ENCODE measurements around the gene IRAG1.

IRAG1 gene

DNA sequence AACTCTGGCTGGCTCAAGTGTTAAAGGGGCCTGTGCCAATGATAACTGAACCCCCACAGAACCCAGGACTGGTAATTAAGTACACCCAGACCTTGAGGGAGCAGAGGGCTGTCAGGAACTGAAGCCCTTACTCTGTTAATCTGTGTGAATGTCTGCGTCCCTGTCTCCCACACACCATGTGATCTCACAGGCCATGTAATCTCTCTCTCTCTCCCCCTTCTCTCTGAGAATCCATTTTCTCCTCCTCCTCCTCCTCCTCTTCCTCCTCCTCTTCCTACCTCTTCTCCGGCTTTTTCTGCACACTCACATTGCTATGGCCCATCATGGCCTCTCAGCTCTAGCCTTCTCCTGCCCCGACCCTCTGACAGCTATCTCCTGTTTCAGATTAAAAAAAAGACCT is 14.6 kb upstream of the IRAG1 start:
- no peak for DNase-seq (ENCODE audit: extremely low read depth, low read depth)
- no peak for TF ChIP-seq CTCF (IDR thresholded peaks at IDR 0.05; ENCODE audit: low read depth, low read length, missing control alignments)
- H3K4me3 ChIP-seq (replicated peaks; ENCODE audit: low read depth, low read length) = no peak overlapping the region

GRCh38 chr11:10701982-10702381 is 8.4 kb upstream of the IRAG1 start:
- TF ChIP-seq CTCF (IDR thresholded peaks at IDR 0.05; ENCODE audit: low read depth, low read length, missing control alignments) = no peak
- no peak overlapping the region for H3K4me3 ChIP-seq (replicated peaks; ENCODE audit: low read depth, low read length)
- DNase-seq (ENCODE audit: extremely low read depth, low read depth) = no peak

DNA sequence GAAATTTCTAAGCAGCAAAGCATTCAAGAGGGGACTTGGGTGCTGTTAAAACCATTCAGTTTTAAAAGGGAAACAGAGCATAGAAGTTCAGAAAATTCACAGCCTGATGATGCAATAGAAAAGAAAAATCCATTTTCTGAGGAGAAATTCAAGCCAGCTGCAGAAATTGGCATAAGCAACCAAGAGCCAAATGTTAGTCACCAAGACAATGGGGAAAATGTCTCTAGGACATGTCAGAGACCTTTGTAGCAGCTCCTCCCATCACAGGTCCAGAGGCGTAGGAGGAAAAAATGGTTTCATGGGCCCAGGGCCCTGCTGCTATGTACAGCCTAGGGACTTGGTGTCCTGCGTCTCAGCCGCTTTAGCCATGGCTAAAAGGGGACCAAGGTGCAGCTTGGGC is 5.5 kb upstream of the IRAG1 start:
- DNase-seq (ENCODE audit: extremely low read depth, low read depth) = no peak
- no peak overlapping the region for H3K4me3 ChIP-seq (replicated peaks; ENCODE audit: low read depth, low read length)

DNA sequence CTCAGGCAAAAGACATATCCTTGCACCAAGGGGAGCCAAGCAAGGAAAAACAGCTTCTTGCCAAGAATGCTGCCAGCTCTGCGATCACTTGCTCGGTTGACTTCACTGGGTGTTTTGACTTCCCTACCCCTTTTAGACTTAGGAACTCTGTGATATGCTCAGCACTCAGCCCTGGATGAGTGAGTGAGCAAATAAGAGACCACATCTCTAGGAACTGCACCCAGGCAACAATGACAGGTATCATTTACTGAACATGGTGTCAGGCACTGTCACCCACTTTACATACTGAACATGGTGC is 3.7 kb upstream of the IRAG1 start:
- DNase-seq (ENCODE audit: extremely low read depth, low read depth) = no peak
- no peak for TF ChIP-seq CTCF (IDR thresholded peaks at IDR 0.05; ENCODE audit: low read depth, low read length, missing control alignments)
- H3K4me3 ChIP-seq (replicated peaks; ENCODE audit: low read depth, low read length) = no peak overlapping the region

More for the DNA sequence above, 5.5 kb upstream of the IRAG1 start:
- TF ChIP-seq CTCF (IDR thresholded peaks at IDR 0.05; ENCODE audit: low read depth, low read length, missing control alignments) = no peak

- TF ChIP-seq CTCF (IDR thresholded peaks at IDR 0.05; ENCODE audit: low read depth, low read length, missing control alignments) = no peak
- DNase-seq (ENCODE audit: extremely low read depth, low read depth) = no peak
Measured at GRCh38 chr11:10696468-10697322, 3.1 kb upstream of the IRAG1 start.

GRCh38 chr11:10695833-10696232 is 2.3 kb upstream of the IRAG1 start:
- no peak overlapping the region for H3K4me3 ChIP-seq (replicated peaks; ENCODE audit: low read depth, low read length)
- DNase-seq (ENCODE audit: extremely low read depth, low read depth) = no peak
- no peak for TF ChIP-seq CTCF (IDR thresholded peaks at IDR 0.05; ENCODE audit: low read depth, low read length, missing control alignments)

More at GRCh38 chr11:10696468-10697322, 3.1 kb upstream of the IRAG1 start:
- H3K4me3 ChIP-seq (replicated peaks; ENCODE audit: low read depth, low read length) = no peak overlapping the region
